OCI-LY1 (cell line): ENCODE results near the gene HTR6.

ENCODE experiments used
- CTCF ChIP-seq: fragments of 200-600 bp; sonication (generic), shearing (Covaris generic); IDR thresholded peaks from 2 replicates; pipeline ENCODE4 v1.5.1; 2017; ENCODE audit warnings: mild to moderate bottlenecking, antibody characterized with exemption, low read length, moderate library complexity, mixed read lengths
- EZH2 ChIP-seq: fragments of 200-600 bp; sonication (generic), shearing (Covaris generic); IDR thresholded peaks from 2 replicates; pipeline ENCODE4 v1.8.0; 2017; ENCODE audit warnings: borderline replicate concordance, mixed run types, mild to moderate bottlenecking, antibody characterized with exemption, low read length, moderate library complexity, mixed read lengths

- TF ChIP-seq CTCF = no peak
- TF ChIP-seq EZH2 = no peak
Measured at GRCh38 chr1:19632211-19632610, 32.5 kb upstream of the HTR6 start.
